Breast epithelium (tissue), 4 donors: ENCODE results near the gene ATOSA. TPM values are rescaled to one million over a fixed set of nuclear protein-coding genes. Genes with fewer than 3 reads are reported as not detected.

Experiments
- DNase-seq, 2 donors: peaks; one replicate each; pipeline ENCODE4 v3.0.0-alpha.2; 2019; ENCODE audit warnings: low spot score in 2 of 2
- H3K27ac ChIP-seq, 2 donors: fragments of 200-600 bp; sonication (generic) in 1 of 2; one replicate each; pipeline ENCODE4 v1.5.1; 2016 to 2019; ENCODE audit warnings: mild to moderate bottlenecking in 1 of 2
- H3K27me3 ChIP-seq, 2 donors: fragments of 200-600 bp; sonication (generic) in 1 of 2; one replicate each; pipeline versions ENCODE4 v1.5.1 to v1.6.0; 2017 to 2019; ENCODE audit warnings: control low read depth in 1 of 2, mild to moderate bottlenecking in 1 of 2
- H3K36me3 ChIP-seq: fragments of 200-600 bp; one replicate; pipeline ENCODE4 v1.5.1; 2019
- H3K4me1 ChIP-seq, 2 donors: fragments of 200-600 bp; sonication (generic); one replicate each; pipeline ENCODE4 v1.5.1; 2016 to 2019; ENCODE audit warnings: control low read depth in 1 of 2
- H3K4me3 ChIP-seq, 3 donors: fragments of 200-600 bp; sonication (generic); 1 replicate in 2 of 3; 2 replicates in 1 of 3; pipeline ENCODE4 v1.5.1; 2016 to 2019; ENCODE audit warnings: mild to moderate bottlenecking in 3 of 3, moderate library complexity in 2 of 3
- H3K9me3 ChIP-seq, 2 donors: fragments of 200-600 bp; sonication (generic) in 1 of 2; one replicate each; pipeline ENCODE4 v1.5.1; 2016 to 2019; ENCODE audit warnings: control low read depth in 1 of 2
- POLR2A ChIP-seq: fragments of 450-650 bp; IDR thresholded peaks from one replicate; pipeline ENCODE4 v1.6.1; 2016; ENCODE audit warnings: antibody characterized with exemption, mild to moderate bottlenecking, moderate library complexity
- POLR2AphosphoS5 ChIP-seq, 3 donors: sonication (generic); formaldehyde crosslinking; IDR thresholded peaks; one replicate each; pipeline ENCODE4 v1.6.1; 2017; ENCODE audit warnings: antibody characterized with exemption in 3 of 3
- intact Hi-C: fragments of 100-400 bp; cut with DNase I; formaldehyde crosslinking; loops from one replicate; pipeline ENCODE4 v1.15.1; 2023; ENCODE audit warnings: low total_unique reads
- total RNA-seq, 3 donors: library from RNA; depleted of rRNA; stranded (reverse); fragments of >200 nt; gene quantifications; one replicate each; pipeline ENCODE4 v1.1.0, GENCODE V29; 2016
- TF ChIP-seq, protein P1 (sequence below), 3 donors: fragments of 450-650 bp; IDR thresholded peaks; one replicate each; pipeline ENCODE4 v1.5.1; 2016 to 2017; ENCODE audit warnings: antibody characterized with exemption in 3 of 3, mild to moderate bottlenecking in 3 of 3, moderate library complexity in 3 of 3

The ATOSA gene
- total RNA-seq, 3 donors from 2014 or later: 157 to 215 (median 168) TPM

- H3K4me3 ChIP-seq: no peak overlapping the region
- intact Hi-C loops: no loop called here
- no peak for TF ChIP-seq POLR2AphosphoS5 (IDR thresholded peaks at IDR 0.05)
- no peak for TF ChIP-seq POLR2A
- TF ChIP-seq, protein P1, sequence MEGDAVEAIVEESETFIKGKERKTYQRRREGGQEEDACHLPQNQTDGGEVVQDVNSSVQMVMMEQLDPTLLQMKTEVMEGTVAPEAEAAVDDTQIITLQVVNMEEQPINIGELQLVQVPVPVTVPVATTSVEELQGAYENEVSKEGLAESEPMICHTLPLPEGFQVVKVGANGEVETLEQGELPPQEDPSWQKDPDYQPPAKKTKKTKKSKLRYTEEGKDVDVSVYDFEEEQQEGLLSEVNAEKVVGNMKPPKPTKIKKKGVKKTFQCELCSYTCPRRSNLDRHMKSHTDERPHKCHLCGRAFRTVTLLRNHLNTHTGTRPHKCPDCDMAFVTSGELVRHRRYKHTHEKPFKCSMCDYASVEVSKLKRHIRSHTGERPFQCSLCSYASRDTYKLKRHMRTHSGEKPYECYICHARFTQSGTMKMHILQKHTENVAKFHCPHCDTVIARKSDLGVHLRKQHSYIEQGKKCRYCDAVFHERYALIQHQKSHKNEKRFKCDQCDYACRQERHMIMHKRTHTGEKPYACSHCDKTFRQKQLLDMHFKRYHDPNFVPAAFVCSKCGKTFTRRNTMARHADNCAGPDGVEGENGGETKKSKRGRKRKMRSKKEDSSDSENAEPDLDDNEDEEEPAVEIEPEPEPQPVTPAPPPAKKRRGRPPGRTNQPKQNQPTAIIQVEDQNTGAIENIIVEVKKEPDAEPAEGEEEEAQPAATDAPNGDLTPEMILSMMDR (IDR thresholded peaks at IDR 0.05): no peak
- H3K9me3 ChIP-seq: no peaks in the 10 kb centered on the region
- H3K4me1 ChIP-seq: peaks cover 4 to 28% of the 10 kb centered on the region in 2 donors
- no peak for DNase-seq
- H3K27ac ChIP-seq: peak overlapping the region; percentile 62 to 82
- H3K27me3 ChIP-seq: no peaks in the 10 kb centered on the region
- H3K36me3 ChIP-seq: peaks cover 7% of the 10 kb centered on the region
Measured at GRCh38 chr15:52653431-52653964, 25.7 kb downstream of the ATOSA start.

- H3K27me3 ChIP-seq: no peaks in the 10 kb centered on the region
- H3K4me1 ChIP-seq: peaks cover 4 to 28% of the 10 kb centered on the region in 2 donors
Measured at GRCh38 chr15:52652984-52653383, 26.2 kb downstream of the ATOSA start.

GRCh38 chr15:52652286-52652685, 26.9 kb downstream of the ATOSA start:
- no peak for DNase-seq
- peaks cover 4 to 27% of the 10 kb centered on the region in 2 donors for H3K4me1 ChIP-seq
- peak overlapping the region; percentile 62 to 82 for H3K27ac ChIP-seq
- no peaks in the 10 kb centered on the region for H3K9me3 ChIP-seq
- peaks cover 7% of the 10 kb centered on the region for H3K36me3 ChIP-seq
- no peaks in the 10 kb centered on the region for H3K27me3 ChIP-seq
- TF ChIP-seq POLR2AphosphoS5 (IDR thresholded peaks at IDR 0.05) (no peak), POLR2A (no peak)
- TF ChIP-seq, protein P1 (IDR thresholded peaks at IDR 0.05): no peak
- intact Hi-C loops: no loop called here
- peak overlapping the region in 1 of 3 donors; percentile 33 for H3K4me3 ChIP-seq

More at GRCh38 chr15:52652984-52653383, 26.2 kb downstream of the ATOSA start:
- intact Hi-C loops: no loop called here
- TF ChIP-seq, protein P1 (IDR thresholded peaks at IDR 0.05): no peak
- TF ChIP-seq POLR2AphosphoS5 (IDR thresholded peaks at IDR 0.05) (no peak), POLR2A (no peak)
- H3K4me3 ChIP-seq: no peak overlapping the region
- H3K27ac ChIP-seq: peak overlapping the region; percentile 62 to 82
- H3K36me3 ChIP-seq: peaks cover 7% of the 10 kb centered on the region
- no peak for DNase-seq
- H3K9me3 ChIP-seq: no peaks in the 10 kb centered on the region

DNA sequence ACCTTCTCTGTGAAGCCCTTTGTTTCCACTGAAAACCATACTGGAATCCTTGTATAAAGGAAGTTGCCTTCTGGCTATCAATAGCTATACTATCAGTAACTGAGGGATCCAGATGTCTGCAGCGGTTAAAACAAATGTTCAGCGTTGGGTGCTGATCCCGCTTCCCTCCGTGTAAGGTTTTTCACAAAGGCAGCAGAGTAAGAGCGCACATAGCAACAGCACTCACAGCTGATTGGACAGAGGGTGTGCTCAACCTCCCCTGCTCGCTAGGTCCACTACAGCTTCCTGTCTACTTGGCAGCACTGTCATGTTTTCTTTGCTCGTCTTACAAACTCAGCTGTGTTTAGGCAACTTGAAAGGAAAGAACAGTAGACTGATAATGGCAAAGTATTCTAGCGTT, 27.3 kb downstream of the ATOSA start:
- peak in 1 of 2 donors; percentile 57 for DNase-seq
- no peaks in the 10 kb centered on the region for H3K9me3 ChIP-seq
- H3K4me3 ChIP-seq: peak overlapping the region; percentile 24 to 51 (median 33)
- peaks cover 7% of the 10 kb centered on the region for H3K36me3 ChIP-seq
- peak in 2 of 3 donors; percentile 38 to 61 for TF ChIP-seq POLR2AphosphoS5 (IDR thresholded peaks at IDR 0.05)
- TF ChIP-seq, protein P1 (IDR thresholded peaks at IDR 0.05): no peak
- TF ChIP-seq POLR2A: no peak
- H3K27me3 ChIP-seq: no peaks in the 10 kb centered on the region
- intact Hi-C loops: no loop called here
- H3K27ac ChIP-seq: peak overlapping the region; percentile 62 to 82
- peaks cover 4 to 23% of the 10 kb centered on the region in 2 donors for H3K4me1 ChIP-seq

- no peak for TF ChIP-seq POLR2A
- TF ChIP-seq POLR2AphosphoS5 (IDR thresholded peaks at IDR 0.05): no peak
- TF ChIP-seq, protein P1 (IDR thresholded peaks at IDR 0.05): no peak
- peaks cover 4 to 20% of the 10 kb centered on the region in 2 donors for H3K4me1 ChIP-seq
- intact Hi-C loops: no loop called here
- peak overlapping the region in 1 of 2 donors; percentile 82 for H3K27ac ChIP-seq
- no peaks in the 10 kb centered on the region for H3K9me3 ChIP-seq
- H3K4me3 ChIP-seq: peak overlapping the region in 2 of 3 donors; percentile 33 to 51
- H3K36me3 ChIP-seq: peaks cover 7% of the 10 kb centered on the region
- DNase-seq: no peak
- no peaks in the 10 kb centered on the region for H3K27me3 ChIP-seq
Measured at GRCh38 chr15:52651114-52651513, 28.1 kb downstream of the ATOSA start.
